HPDE6-E6E7 (cell line): ENCODE measurements around the gene AIMP1.

Experiments
- DNase-seq: peaks from one replicate; pipeline ENCODE4 v3.0.0; 2011; ENCODE audit warnings: missing footprints; ENCODE audit errors: extremely low spot score

AIMP1 gene

GRCh38 chr4:106315968-106316772 lies at the start of gene AIMP1, which contains the start of gene TBCK:
AIMP1 (plus strand) TSS chr4:106316550; CDS start chr4:106325010, 8,460 bp downstream.
TBCK (minus strand) TSS chr4:106316209; CDS start chr4:106308960, 7,249 bp downstream.
- DNase-seq, result peak; percentile 66

GRCh38 chr4:106268786-106269185 lies 47.6 kb upstream of the AIMP1 start:
- no peak for DNase-seq

- DNase-seq, result no peak
These were observed 46.6 kb upstream of the AIMP1 start for GRCh38 chr4:106269711-106270110.

GRCh38 chr4:106270736-106271135 lies 45.6 kb upstream of the AIMP1 start:
- no peak for DNase-seq

GRCh38 chr4:106273831-106274230 lies 42.5 kb upstream of the AIMP1 start:
- DNase-seq, result no peak

GRCh38 chr4:106277140-106277675 lies 39.1 kb upstream of the AIMP1 start:
- DNase-seq, result no peak

- no peak for DNase-seq
These were observed 32.1 kb upstream of the AIMP1 start for GRCh38 chr4:106284227-106284626.

- no peak for DNase-seq
These were observed 29.7 kb upstream of the AIMP1 start for GRCh38 chr4:106286611-106287010.

- peak; percentile 15 for DNase-seq
These were observed 28.9 kb upstream of the AIMP1 start for GRCh38 chr4:106287353-106287969.

GRCh38 chr4:106289737-106290136 lies 26.6 kb upstream of the AIMP1 start:
- DNase-seq, result no peak

GRCh38 chr4:106291678-106292077 lies 24.7 kb upstream of the AIMP1 start:
- no peak for DNase-seq

GRCh38 chr4:106294062-106294461 lies 22.3 kb upstream of the AIMP1 start:
- DNase-seq, result no peak

GRCh38 chr4:106297245-106298035 lies 18.9 kb upstream of the AIMP1 start:
- DNase-seq, result no peak

- no peak for DNase-seq
These were observed 16.4 kb upstream of the AIMP1 start for GRCh38 chr4:106299977-106300376.

GRCh38 chr4:106301393-106302061 lies 14.8 kb upstream of the AIMP1 start:
- DNase-seq, result no peak

- no peak for DNase-seq
These were observed 14.3 kb upstream of the AIMP1 start for GRCh38 chr4:106302062-106302438.

GRCh38 chr4:106303548-106304281 lies 12.6 kb upstream of the AIMP1 start:
- no peak for DNase-seq

GRCh38 chr4:106304632-106305031 lies 11.7 kb upstream of the AIMP1 start:
- no peak for DNase-seq

- DNase-seq, result no peak
These were observed 10.8 kb upstream of the AIMP1 start for GRCh38 chr4:106305435-106306055.

- no peak for DNase-seq
These were observed 9.8 kb upstream of the AIMP1 start for GRCh38 chr4:106306561-106306960.
